ENCODE measurements around the gene SCNN1G. TPM values are rescaled to one million over a fixed set of nuclear protein-coding genes. Genes with fewer than 3 reads are reported as not detected.

SCNN1G gene
- total and polyA plus RNA-seq, 8 donors: 0.60 to 8.9 (median 3.8) TPM

DNA sequence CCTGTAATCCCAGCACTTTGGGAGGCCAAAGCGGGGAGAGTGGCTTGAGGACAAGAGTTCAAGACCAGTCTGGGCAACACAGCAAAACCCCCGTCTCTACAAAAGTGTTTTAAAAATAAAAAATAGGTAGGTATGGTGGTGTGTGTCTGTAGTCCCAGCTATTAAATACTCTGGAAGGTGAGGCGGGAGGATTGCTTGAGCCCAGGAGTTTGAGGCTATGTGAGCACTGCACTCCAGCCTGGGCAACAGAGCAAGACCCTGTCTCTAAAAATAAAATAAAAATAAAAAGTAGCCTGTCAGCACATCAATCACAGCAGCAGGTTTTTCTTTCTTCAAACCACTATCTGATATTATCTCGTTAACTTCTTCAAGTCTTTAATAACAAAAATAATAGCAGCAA, 34.9 kb upstream of the SCNN1G start:
- ATAC-seq (no peak), DNase-seq (no peak), FAIRE-seq (no peak)
- 78 to 82% methylated on average over 4 of the region's 4 CpGs for WGBS, 2 donors
- Histone ChIP-seq H3K4me1 (peaks cover 0 to 30% (median 12%) of the 10 kb centered on the region in 3 donors), H3K4me3 (peak overlapping the region in 1 of 4 donors; percentile 81), H3K27me3 (no peaks in the 10 kb centered on the region), H3K27ac (no peak overlapping the region), H3K36me3 (no peaks in the 10 kb centered on the region), H3K9me3 (no peaks in the 10 kb centered on the region)
- TF ChIP-seq, protein P1, sequence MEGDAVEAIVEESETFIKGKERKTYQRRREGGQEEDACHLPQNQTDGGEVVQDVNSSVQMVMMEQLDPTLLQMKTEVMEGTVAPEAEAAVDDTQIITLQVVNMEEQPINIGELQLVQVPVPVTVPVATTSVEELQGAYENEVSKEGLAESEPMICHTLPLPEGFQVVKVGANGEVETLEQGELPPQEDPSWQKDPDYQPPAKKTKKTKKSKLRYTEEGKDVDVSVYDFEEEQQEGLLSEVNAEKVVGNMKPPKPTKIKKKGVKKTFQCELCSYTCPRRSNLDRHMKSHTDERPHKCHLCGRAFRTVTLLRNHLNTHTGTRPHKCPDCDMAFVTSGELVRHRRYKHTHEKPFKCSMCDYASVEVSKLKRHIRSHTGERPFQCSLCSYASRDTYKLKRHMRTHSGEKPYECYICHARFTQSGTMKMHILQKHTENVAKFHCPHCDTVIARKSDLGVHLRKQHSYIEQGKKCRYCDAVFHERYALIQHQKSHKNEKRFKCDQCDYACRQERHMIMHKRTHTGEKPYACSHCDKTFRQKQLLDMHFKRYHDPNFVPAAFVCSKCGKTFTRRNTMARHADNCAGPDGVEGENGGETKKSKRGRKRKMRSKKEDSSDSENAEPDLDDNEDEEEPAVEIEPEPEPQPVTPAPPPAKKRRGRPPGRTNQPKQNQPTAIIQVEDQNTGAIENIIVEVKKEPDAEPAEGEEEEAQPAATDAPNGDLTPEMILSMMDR (IDR thresholded peaks at IDR 0.05): no peak
- intact Hi-C loops (cut with DNase I): no loop called here

DNA sequence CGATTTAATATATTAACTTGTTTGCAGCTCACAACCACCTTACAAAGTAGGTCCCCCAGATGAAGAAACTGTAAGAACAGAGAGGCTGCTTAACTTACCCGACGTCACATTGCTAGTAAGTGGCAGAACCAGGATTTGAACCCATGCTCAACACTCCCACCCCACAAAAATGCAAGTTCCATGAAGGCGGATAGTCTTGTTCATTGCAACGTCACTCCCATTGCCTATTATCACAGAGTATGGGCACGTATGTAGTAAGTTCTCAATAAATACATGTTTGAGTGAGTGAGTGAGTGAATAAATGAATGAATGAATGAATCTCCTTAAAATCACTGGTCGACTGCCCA, 34.4 kb upstream of the SCNN1G start:
- peak overlapping the region; percentile 37 to 72 (median 65) for H3K27ac ChIP-seq
- intact Hi-C loops (cut with DNase I): no loop called here
- H3K36me3 ChIP-seq: no peaks in the 10 kb centered on the region
- peaks cover 0 to 26% (median 7%) of the 10 kb centered on the region in 3 donors for H3K4me1 ChIP-seq
- FAIRE-seq (no peak), DNase-seq (no peak), ATAC-seq (no peak)
- peak overlapping the region; percentile 57 to 81 (median 68) for H3K4me3 ChIP-seq
- H3K27me3 ChIP-seq: no peaks in the 10 kb centered on the region
- no peaks in the 10 kb centered on the region for H3K9me3 ChIP-seq
- WGBS, 2 donors: 35 to 43% methylated on average over 7 of the region's 7 CpGs
- TF ChIP-seq, protein P1 (IDR thresholded peaks at IDR 0.05): no peak

- WGBS, 2 donors: 0% methylated on average over 65 to 103 of the region's 103 CpGs
- Histone ChIP-seq H3K27ac (peak overlapping the region; percentile 37 to 72 (median 65)), H3K9me3 (no peaks in the 10 kb centered on the region), H3K27me3 (no peaks in the 10 kb centered on the region), H3K36me3 (no peaks in the 10 kb centered on the region), H3K4me1 (peaks cover 0 to 25% (median 4%) of the 10 kb centered on the region in 3 donors), H3K4me3 (peak overlapping the region; percentile 57 to 81 (median 68))
- TF ChIP-seq, protein P1 (IDR thresholded peaks at IDR 0.05): no peak
- FAIRE-seq (no peak), ATAC-seq (peak; percentile 44 to 68 (median 60)), DNase-seq (peak; percentile 58 to 92 (median 83))
- intact Hi-C loops (cut with DNase I): no loop called here
Observed at GRCh38 chr16:23148513-23149266, 33.9 kb upstream of the SCNN1G start.

GRCh38 chr16:23149267-23149992, 33.1 kb upstream of the SCNN1G start, which contains the start of gene USP31:
Gene USP31 (minus strand): TSS chr16:23149452. CDS start chr16:23149270, 182 bp downstream.
- TF ChIP-seq, protein P1 (IDR thresholded peaks at IDR 0.05): no peak
- peak; percentile 94 to 99 (median 96) for DNase-seq
- no peaks in the 10 kb centered on the region for H3K9me3 ChIP-seq
- FAIRE-seq: no peak
- no peaks in the 10 kb centered on the region for H3K36me3 ChIP-seq
- H3K27ac ChIP-seq: peak within 1 kb of the TSS; percentile 37 to 72 (median 65)
- peaks cover 0 to 22% (median 4%) of the 10 kb centered on the region in 3 donors for H3K4me1 ChIP-seq
- 1% methylated on average over 32 to 75 of the region's 75 CpGs for WGBS, 2 donors
- intact Hi-C loops (cut with DNase I): no loop called here
- ATAC-seq: peak; percentile 97 to 99 (median 98)
- no peaks in the 10 kb centered on the region for H3K27me3 ChIP-seq
- H3K4me3 ChIP-seq: peak within 1 kb of the TSS; percentile 57 to 81 (median 68)

Data from pancreas (tissue), 10 donors.